A549 (cell line): Measurements from ENCODE around the gene CALHM1. TPM values are rescaled to one million over a fixed set of nuclear protein-coding genes. Genes with fewer than 3 reads are reported as not detected.

Experiments
- ATAC-seq, 2 experiments: fragments of 200-7000 bp in 1 of 2; fragments of >200 bp in 1 of 2; cut with Nextera tagmentation in 1 of 2; cut with Tn5 transposase in 1 of 2; 3 replicates each; pipeline versions ENCODE4 v1.8.0 to v1.9.1; 2018 to 2020; ENCODE audit warnings: mild to moderate bottlenecking in 1 of 2, moderate library complexity in 1 of 2
- CTCF ChIA-PET: fragments of 300-600 bp; sonication (Branson Sonifier 250); formaldehyde crosslinking; extraction: SDS; loops from one replicate; lab custom pipeline; 2021; ENCODE audit warnings: antibody characterized with exemption, inconsistent platforms; lab: Yijun Ruan, JAX
- POLR2A ChIA-PET: fragments of 350-600 bp; formaldehyde crosslinking; extraction: SDS; loops from one replicate; lab custom pipeline; 2021; ENCODE audit warnings: antibody characterized with exemption, inconsistent platforms; lab: Yijun Ruan, JAX
- DNase-seq, 2 experiments: peaks; one replicate each; pipeline versions ENCODE4 v3.0.0 to v3.0.0-alpha.2; 2011 to 2016; ENCODE audit warnings: low read depth in 1 of 2, low spot score in 1 of 2
- FAIRE-seq: peaks from 2 replicates; lab custom pipeline; 2011; peaks lifted over from hg19 to GRCh38; lab: Jason Lieb, UNC
- H3K27ac ChIP-seq, 2 experiments: fragments of >200 bp; sonication (Bioruptor Twin); formaldehyde crosslinking; 3 replicates each; pipeline ENCODE4 v1.5.1; 2016 to 2017
- H3K4me1 ChIP-seq: fragments of >200 bp; sonication (Bioruptor Twin); formaldehyde crosslinking; 3 replicates; pipeline ENCODE4 v1.6.1; 2016
- H3K4me2 ChIP-seq: fragments of >200 bp; sonication (Bioruptor Twin); formaldehyde crosslinking; 3 replicates; pipeline ENCODE4 v1.6.1; 2016
- H3K4me3 ChIP-seq: fragments of >200 bp; sonication (Bioruptor Twin); formaldehyde crosslinking; 3 replicates; pipeline ENCODE4 v1.5.1; 2016
- H3K9me3 ChIP-seq: fragments of >200 bp; sonication (Bioruptor Twin); formaldehyde crosslinking; 3 replicates; pipeline ENCODE4 v1.6.1; 2016
- ATOH8 ChIP-seq: fragments of 250-450 bp; sonication (Bioruptor Pico); IDR thresholded peaks from 2 replicates; pipeline ENCODE4 v1.5.0; 2020; ENCODE audit warnings: low read depth, mild to moderate bottlenecking, moderate library complexity
- CBX2 ChIP-seq: fragments of 200-600 bp; sonication (generic); IDR thresholded peaks from 2 replicates; pipeline ENCODE4 v1.6.1; 2016; ENCODE audit warnings: low read depth, mild to moderate bottlenecking, borderline replicate concordance
- CEBPB ChIP-seq, 2 experiments: fragments of >200 bp in 1 of 2; sonication (Bioruptor Twin) in 1 of 2; formaldehyde crosslinking in 1 of 2; IDR thresholded peaks; 2 replicates each; pipeline ENCODE4 v1.6.1; 2012 to 2016
- EHMT2 ChIP-seq: fragments of 200-600 bp; sonication (generic); IDR thresholded peaks from 2 replicates; pipeline ENCODE4 v1.6.1; 2016; ENCODE audit warnings: antibody characterized with exemption, low read depth, mild to moderate bottlenecking, moderate library complexity
- ESRRA ChIP-seq: fragments of 150-350 bp; IDR thresholded peaks from 2 replicates; pipeline ENCODE4 v1.6.1; 2014; ENCODE audit warnings: mild to moderate bottlenecking, low read length, borderline replicate concordance
- HDAC2 ChIP-seq: fragments of 200-600 bp; sonication (generic); IDR thresholded peaks from 2 replicates; pipeline ENCODE4 v1.6.1; 2016
- HEYL ChIP-seq: fragments of 250-450 bp; sonication (Bioruptor Pico); IDR thresholded peaks from 2 replicates; pipeline ENCODE4 v1.8.0; 2021; ENCODE audit warnings: mild to moderate bottlenecking, moderate library complexity
- JUN ChIP-seq, 2 experiments: fragments of >200 bp; sonication (Bioruptor Twin); formaldehyde crosslinking; IDR thresholded peaks; 2 replicates in 1 of 2; 3 replicates in 1 of 2; pipeline ENCODE4 v1.6.1; 2016 to 2017
- NPAS2 ChIP-seq: fragments of 250-450 bp; sonication (Bioruptor Pico); IDR thresholded peaks from 2 replicates; pipeline ENCODE4 v1.8.0; 2022; ENCODE audit warnings: mild to moderate bottlenecking, moderate library complexity, borderline replicate concordance
- PHF8 ChIP-seq: fragments of 200-600 bp; sonication (generic); IDR thresholded peaks from 2 replicates; pipeline ENCODE4 v1.6.1; 2016; ENCODE audit warnings: low read depth, mild to moderate bottlenecking, antibody characterized with exemption, moderate library complexity, borderline replicate concordance
- RCOR1 ChIP-seq: fragments of 150-350 bp; IDR thresholded peaks from 2 replicates; pipeline ENCODE4 v1.6.1; 2014; ENCODE audit warnings: antibody characterized with exemption, low read length, low read depth
- SREBF2 ChIP-seq: fragments of 450-650 bp; IDR thresholded peaks from 2 replicates; pipeline ENCODE4 v1.6.1; 2014; ENCODE audit warnings: mild to moderate bottlenecking, moderate library complexity
- ZC3H11A ChIP-seq: fragments of 450-650 bp; IDR thresholded peaks from 2 replicates; pipeline ENCODE4 v1.6.1; 2014; ENCODE audit warnings: antibody characterized with exemption, mild to moderate bottlenecking
- WGBS: methylation state at CpG from one replicate; pipeline ENCODE4 v1.1.6; 2017; ENCODE audit errors: missing lambda C conversion rate; 5-methylcytosine and 5-hydroxymethylcytosine counted together
- polyA plus RNA-seq, 4 experiments: library from polyadenylated mRNA; depleted of rRNA in 3 of 4; stranded (reverse); fragments of >200 nt; fragmentation: RNase III in 1 of 4; extraction: RNeasy Plus Mini Kit Qiagen cat#74134 plus additional on column Dnase treatment in 1 of 4; gene quantifications; 2 replicates in 3 of 4; 3 replicates in 1 of 4; pipeline ENCODE4 v1.2.3, GENCODE V29; 2011 to 2017
- TF ChIP-seq, protein P1 (sequence below): fragments of >200 bp; sonication (Bioruptor Twin); formaldehyde crosslinking; IDR thresholded peaks from 3 replicates; pipeline ENCODE4 v1.5.1; 2016
- TF ChIP-seq, protein P2 (sequence below): IDR thresholded peaks from 2 replicates; pipeline ENCODE4 v1.6.1; 2012

Gene CALHM1
- polyA plus RNA-seq, 2 of the 4 experiments (the other 2 are of a cell fraction), result not detected

- TF ChIP-seq, protein P1, sequence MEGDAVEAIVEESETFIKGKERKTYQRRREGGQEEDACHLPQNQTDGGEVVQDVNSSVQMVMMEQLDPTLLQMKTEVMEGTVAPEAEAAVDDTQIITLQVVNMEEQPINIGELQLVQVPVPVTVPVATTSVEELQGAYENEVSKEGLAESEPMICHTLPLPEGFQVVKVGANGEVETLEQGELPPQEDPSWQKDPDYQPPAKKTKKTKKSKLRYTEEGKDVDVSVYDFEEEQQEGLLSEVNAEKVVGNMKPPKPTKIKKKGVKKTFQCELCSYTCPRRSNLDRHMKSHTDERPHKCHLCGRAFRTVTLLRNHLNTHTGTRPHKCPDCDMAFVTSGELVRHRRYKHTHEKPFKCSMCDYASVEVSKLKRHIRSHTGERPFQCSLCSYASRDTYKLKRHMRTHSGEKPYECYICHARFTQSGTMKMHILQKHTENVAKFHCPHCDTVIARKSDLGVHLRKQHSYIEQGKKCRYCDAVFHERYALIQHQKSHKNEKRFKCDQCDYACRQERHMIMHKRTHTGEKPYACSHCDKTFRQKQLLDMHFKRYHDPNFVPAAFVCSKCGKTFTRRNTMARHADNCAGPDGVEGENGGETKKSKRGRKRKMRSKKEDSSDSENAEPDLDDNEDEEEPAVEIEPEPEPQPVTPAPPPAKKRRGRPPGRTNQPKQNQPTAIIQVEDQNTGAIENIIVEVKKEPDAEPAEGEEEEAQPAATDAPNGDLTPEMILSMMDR, result no peak
- no peak for TF ChIP-seq CBX2
- no peak for TF ChIP-seq RCOR1
- TF ChIP-seq ZC3H11A, result no peak
Measured at GRCh38 chr10:103502849-103503660, 44.4 kb upstream of the CALHM1 start (continued).

- ChIA-PET CTCF (interaction anchor here (1.6 to 3.1 kb wide), 3 partner anchors 9 to 15 kb away, joined by 4 to 11 read pairs (median 4); no protein-coding TSS in a partner anchor), POLR2A (no interaction called here)
- TF ChIP-seq CEBPB (IDR thresholded peaks at IDR 0.05), result no peak
- TF ChIP-seq, protein P1, result no peak
- DNase-seq, result no peak
- H3K4me2 ChIP-seq, result no peak overlapping the region
- H3K4me3 ChIP-seq, result no peak overlapping the region
- H3K27ac ChIP-seq, result no peak overlapping the region
- no peak for ATAC-seq
- H3K4me1 ChIP-seq, result peaks cover 12% of the 10 kb centered on the region
- WGBS, result 76% methylated on average over 3 of the region's 3 CpGs
- no peak for FAIRE-seq
- H3K9me3 ChIP-seq, result no peaks in the 10 kb centered on the region
Measured at GRCh38 chr10:103501186-103501585, 42.5 kb upstream of the CALHM1 start.

GRCh38 chr10:103500481-103500880 lies 41.8 kb upstream of the CALHM1 start:
- DNase-seq (no peak), FAIRE-seq (no peak), ATAC-seq (no peak)
- H3K9me3 ChIP-seq, result no peaks in the 10 kb centered on the region
- H3K4me1 ChIP-seq, result peaks cover 12% of the 10 kb centered on the region
- H3K4me3 ChIP-seq, result no peak overlapping the region
- ChIA-PET CTCF (interaction anchor here (1.7 to 3.1 kb wide), 2 partner anchors 8 to 15 kb away, joined by 4 to 11 read pairs; no protein-coding TSS in a partner anchor), POLR2A (no interaction called here)
- TF ChIP-seq ESRRA, result no peak
- TF ChIP-seq NPAS2 (CRISPR knock-in tag), result no peak
- TF ChIP-seq HEYL (CRISPR knock-in tag), result no peak
- TF ChIP-seq ATOH8 (CRISPR knock-in tag), result no peak
- no peak for TF ChIP-seq HDAC2
- no peak for TF ChIP-seq SREBF2
- TF ChIP-seq, protein P2, sequence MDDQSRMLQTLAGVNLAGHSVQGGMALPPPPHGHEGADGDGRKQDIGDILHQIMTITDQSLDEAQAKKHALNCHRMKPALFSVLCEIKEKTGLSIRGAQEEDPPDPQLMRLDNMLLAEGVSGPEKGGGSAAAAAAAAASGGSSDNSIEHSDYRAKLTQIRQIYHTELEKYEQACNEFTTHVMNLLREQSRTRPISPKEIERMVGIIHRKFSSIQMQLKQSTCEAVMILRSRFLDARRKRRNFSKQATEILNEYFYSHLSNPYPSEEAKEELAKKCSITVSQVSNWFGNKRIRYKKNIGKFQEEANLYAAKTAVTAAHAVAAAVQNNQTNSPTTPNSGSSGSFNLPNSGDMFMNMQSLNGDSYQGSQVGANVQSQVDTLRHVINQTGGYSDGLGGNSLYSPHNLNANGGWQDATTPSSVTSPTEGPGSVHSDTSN, result no peak
- TF ChIP-seq JUN (IDR thresholded peaks at IDR 0.05), result no peak
- TF ChIP-seq PHF8, result no peak
- TF ChIP-seq EHMT2, result no peak
- no peak overlapping the region for H3K4me2 ChIP-seq
- no peak overlapping the region for H3K27ac ChIP-seq
- 73% methylated on average over 6 of the region's 6 CpGs for WGBS
